ENCODE data around the gene LRP1. TPM values are rescaled to one million over a fixed set of nuclear protein-coding genes. Genes with fewer than 3 reads are reported as not detected.

LRP1 gene
- total and polyA plus RNA-seq, 2 of the 13 experiments (the other 11 are each of a cell fraction or from before 2014, with no cell fraction given), result 14.7 to 30.8 TPM

GRCh38 chr12:57148469-57149244 is 20.4 kb downstream of the LRP1 start (continued):
- TF ChIP-seq, protein P1, sequence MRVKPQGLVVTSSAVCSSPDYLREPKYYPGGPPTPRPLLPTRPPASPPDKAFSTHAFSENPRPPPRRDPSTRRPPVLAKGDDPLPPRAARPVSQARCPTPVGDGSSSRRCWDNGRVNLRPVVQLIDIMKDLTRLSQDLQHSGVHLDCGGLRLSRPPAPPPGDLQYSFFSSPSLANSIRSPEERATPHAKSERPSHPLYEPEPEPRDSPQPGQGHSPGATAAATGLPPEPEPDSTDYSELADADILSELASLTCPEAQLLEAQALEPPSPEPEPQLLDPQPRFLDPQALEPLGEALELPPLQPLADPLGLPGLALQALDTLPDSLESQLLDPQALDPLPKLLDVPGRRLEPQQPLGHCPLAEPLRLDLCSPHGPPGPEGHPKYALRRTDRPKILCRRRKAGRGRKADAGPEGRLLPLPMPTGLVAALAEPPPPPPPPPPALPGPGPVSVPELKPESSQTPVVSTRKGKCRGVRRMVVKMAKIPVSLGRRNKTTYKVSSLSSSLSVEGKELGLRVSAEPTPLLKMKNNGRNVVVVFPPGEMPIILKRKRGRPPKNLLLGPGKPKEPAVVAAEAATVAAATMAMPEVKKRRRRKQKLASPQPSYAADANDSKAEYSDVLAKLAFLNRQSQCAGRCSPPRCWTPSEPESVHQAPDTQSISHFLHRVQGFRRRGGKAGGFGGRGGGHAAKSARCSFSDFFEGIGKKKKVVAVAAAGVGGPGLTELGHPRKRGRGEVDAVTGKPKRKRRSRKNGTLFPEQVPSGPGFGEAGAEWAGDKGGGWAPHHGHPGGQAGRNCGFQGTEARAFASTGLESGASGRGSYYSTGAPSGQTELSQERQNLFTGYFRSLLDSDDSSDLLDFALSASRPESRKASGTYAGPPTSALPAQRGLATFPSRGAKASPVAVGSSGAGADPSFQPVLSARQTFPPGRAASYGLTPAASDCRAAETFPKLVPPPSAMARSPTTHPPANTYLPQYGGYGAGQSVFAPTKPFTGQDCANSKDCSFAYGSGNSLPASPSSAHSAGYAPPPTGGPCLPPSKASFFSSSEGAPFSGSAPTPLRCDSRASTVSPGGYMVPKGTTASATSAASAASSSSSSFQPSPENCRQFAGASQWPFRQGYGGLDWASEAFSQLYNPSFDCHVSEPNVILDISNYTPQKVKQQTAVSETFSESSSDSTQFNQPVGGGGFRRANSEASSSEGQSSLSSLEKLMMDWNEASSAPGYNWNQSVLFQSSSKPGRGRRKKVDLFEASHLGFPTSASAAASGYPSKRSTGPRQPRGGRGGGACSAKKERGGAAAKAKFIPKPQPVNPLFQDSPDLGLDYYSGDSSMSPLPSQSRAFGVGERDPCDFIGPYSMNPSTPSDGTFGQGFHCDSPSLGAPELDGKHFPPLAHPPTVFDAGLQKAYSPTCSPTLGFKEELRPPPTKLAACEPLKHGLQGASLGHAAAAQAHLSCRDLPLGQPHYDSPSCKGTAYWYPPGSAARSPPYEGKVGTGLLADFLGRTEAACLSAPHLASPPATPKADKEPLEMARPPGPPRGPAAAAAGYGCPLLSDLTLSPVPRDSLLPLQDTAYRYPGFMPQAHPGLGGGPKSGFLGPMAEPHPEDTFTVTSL (CRISPR knock-in tag; IDR thresholded peaks at IDR 0.05; ENCODE audit: borderline replicate concordance), result no peak
- TF ChIP-seq JUNB (CRISPR knock-in tag; IDR thresholded peaks at IDR 0.05; ENCODE audit: borderline replicate concordance) (no peak), KDM2A (CRISPR knock-in tag; IDR thresholded peaks at IDR 0.05; ENCODE audit: borderline replicate concordance, low read depth) (peak; percentile 33; the same call in 1 of the 2 replicates), ZNF713 (CRISPR knock-in tag; IDR thresholded peaks at IDR 0.05) (no peak), MAF1 (CRISPR knock-in tag; IDR thresholded peaks at IDR 0.05; ENCODE audit: borderline replicate concordance) (no peak), ZKSCAN5 (CRISPR knock-in tag; IDR thresholded peaks at IDR 0.05) (no peak), NFYB (CRISPR knock-in tag; IDR thresholded peaks at IDR 0.05) (no peak), ZNF30 (CRISPR knock-in tag; IDR thresholded peaks at IDR 0.05) (no peak), DPF2 (CRISPR knock-in tag; IDR thresholded peaks at IDR 0.05; ENCODE audit: borderline replicate concordance, low read depth) (peak; percentile 81), ZNF335 (CRISPR knock-in tag; IDR thresholded peaks at IDR 0.05) (no peak), ZFP36 (IDR thresholded peaks at IDR 0.05; ENCODE audit: borderline replicate concordance, low read depth, low read length, partially characterized antibody) (no peak), CEBPZ (IDR thresholded peaks at IDR 0.05; ENCODE audit: low read length) (no peak), KDM5B (CRISPR knock-in tag; IDR thresholded peaks at IDR 0.05; ENCODE audit: borderline replicate concordance) (no peak), ZNF256 (CRISPR knock-in tag; conservative IDR thresholded peaks at IDR 0.05) (no peak), TAF15 (IDR thresholded peaks at IDR 0.05; ENCODE audit: low read depth, low read length, poor library complexity, severe bottlenecking) (no peak), CCAR2 (optimal IDR thresholded peaks at IDR 0.05; ENCODE audit: low read depth, low read length) (no peak), ZNF441 (CRISPR knock-in tag; IDR thresholded peaks at IDR 0.05; ENCODE audit: borderline replicate concordance) (no peak), NR0B2 (CRISPR knock-in tag; IDR thresholded peaks at IDR 0.05) (no peak), KLF16 (CRISPR knock-in tag; IDR thresholded peaks at IDR 0.05) (peak in 1 of 2 experiments; percentile 41; a peak in 1 of 4 replicates), IRX3 (CRISPR knock-in tag; IDR thresholded peaks at IDR 0.05; ENCODE audit: borderline replicate concordance, low read depth) (no peak)

Measured in HepG2 (cell line).